MM.1S (cell line): ENCODE data around the gene NXPE2.

Experiments used
- EZH2 ChIP-seq: fragments of 300-600 bp; sonication (generic); optimal IDR thresholded peaks from 2 replicates; pipeline ENCODE3; 2017; ENCODE audit warnings: low read depth, mild to moderate bottlenecking, antibody characterized with exemption, low read length, mixed read lengths
- EZH2phosphoT487 ChIP-seq: fragments of 300-600 bp; sonication (generic); IDR thresholded peaks from 2 replicates; pipeline ENCODE4 v1.6.1; 2018; ENCODE audit warnings: antibody characterized with exemption, low read length
- TF ChIP-seq, protein P1 (sequence below): fragments of 300-600 bp; sonication (generic); IDR thresholded peaks from 2 replicates; pipeline ENCODE4 v1.5.1; 2016; ENCODE audit warnings: antibody characterized with exemption, low read length, mixed read lengths

DNA sequence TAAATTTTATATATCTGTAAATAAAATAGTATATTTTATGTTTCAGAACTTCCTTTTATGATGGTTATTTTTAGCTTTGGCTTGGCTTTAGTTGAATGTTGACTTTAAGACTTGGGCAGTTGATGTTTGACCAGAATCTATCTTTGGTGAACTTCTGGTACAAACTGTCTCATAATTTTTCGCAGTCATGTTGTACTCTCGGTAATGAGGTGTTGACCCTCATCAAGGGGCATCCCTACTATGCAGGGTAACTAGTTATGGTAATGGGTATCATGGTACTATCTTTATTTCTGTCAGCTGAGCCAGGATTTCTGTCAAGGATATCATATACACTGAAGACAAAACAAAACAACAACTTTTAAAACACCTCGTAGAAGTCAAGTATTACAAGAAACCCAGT, 67.7 kb downstream of the NXPE2 start:
- TF ChIP-seq, protein P1, sequence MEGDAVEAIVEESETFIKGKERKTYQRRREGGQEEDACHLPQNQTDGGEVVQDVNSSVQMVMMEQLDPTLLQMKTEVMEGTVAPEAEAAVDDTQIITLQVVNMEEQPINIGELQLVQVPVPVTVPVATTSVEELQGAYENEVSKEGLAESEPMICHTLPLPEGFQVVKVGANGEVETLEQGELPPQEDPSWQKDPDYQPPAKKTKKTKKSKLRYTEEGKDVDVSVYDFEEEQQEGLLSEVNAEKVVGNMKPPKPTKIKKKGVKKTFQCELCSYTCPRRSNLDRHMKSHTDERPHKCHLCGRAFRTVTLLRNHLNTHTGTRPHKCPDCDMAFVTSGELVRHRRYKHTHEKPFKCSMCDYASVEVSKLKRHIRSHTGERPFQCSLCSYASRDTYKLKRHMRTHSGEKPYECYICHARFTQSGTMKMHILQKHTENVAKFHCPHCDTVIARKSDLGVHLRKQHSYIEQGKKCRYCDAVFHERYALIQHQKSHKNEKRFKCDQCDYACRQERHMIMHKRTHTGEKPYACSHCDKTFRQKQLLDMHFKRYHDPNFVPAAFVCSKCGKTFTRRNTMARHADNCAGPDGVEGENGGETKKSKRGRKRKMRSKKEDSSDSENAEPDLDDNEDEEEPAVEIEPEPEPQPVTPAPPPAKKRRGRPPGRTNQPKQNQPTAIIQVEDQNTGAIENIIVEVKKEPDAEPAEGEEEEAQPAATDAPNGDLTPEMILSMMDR, result no peak
- no peak for TF ChIP-seq EZH2phosphoT487
- TF ChIP-seq EZH2, result no peak
